A549 treated with dexamethasone at 1 μM for 4 hours (cell line): Measurements from ENCODE around the gene CAST. TPM values are rescaled to one million over a fixed set of nuclear protein-coding genes. Genes with fewer than 3 reads are reported as not detected.

Experiments used
- total RNA-seq: library from RNA; stranded (reverse); fragments of 200-300 nt; extraction: Qiagen RNA extraction; gene quantifications from 5 replicates; pipeline ENCODE4 v1.2.3, GENCODE V29; 2022

CAST gene, protein sequence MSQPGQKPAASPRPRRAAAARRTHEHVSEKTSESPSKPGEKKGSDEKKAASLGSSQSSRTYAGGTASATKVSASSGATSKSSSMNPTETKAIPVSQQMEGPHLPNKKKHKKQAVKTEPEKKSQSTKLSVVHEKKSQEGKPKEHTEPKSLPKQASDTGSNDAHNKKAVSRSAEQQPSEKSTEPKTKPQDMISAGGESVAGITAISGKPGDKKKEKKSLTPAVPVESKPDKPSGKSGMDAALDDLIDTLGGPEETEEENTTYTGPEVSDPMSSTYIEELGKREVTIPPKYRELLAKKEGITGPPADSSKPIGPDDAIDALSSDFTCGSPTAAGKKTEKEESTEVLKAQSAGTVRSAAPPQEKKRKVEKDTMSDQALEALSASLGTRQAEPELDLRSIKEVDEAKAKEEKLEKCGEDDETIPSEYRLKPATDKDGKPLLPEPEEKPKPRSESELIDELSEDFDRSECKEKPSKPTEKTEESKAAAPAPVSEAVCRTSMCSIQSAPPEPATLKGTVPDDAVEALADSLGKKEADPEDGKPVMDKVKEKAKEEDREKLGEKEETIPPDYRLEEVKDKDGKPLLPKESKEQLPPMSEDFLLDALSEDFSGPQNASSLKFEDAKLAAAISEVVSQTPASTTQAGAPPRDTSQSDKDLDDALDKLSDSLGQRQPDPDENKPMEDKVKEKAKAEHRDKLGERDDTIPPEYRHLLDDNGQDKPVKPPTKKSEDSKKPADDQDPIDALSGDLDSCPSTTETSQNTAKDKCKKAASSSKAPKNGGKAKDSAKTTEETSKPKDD
- total RNA-seq, result 156 to 206 TPM (median 183 TPM) in 5 replicates

GRCh38 chr5:96661855-96662724, at the start of gene CAST:
Gene CAST, plus strand, starts transcription at chr5:96662376. Its CDS starts 47 bp downstream, at chr5:96662423.

Other genes starting within 250 kb of the CAST start
- gene PCSK1, start 229.1 kb upstream of the CAST start, total RNA-seq, result 0.12 to 0.31 TPM (median 0.24 TPM) in 5 replicates
- 7.4 to 13.0 TPM (median 11.9 TPM) in 5 replicates for gene ERAP1, start 145.6 kb downstream of the CAST start, total RNA-seq
- gene ERAP2, start 214.1 kb downstream of the CAST start, total RNA-seq, result 0.82 to 1.5 TPM (median 1.1 TPM) in 5 replicates